ENCODE results near the gene MAP3K13.
"Not testable (repeated sequence)": the region's sequence is repeated elsewhere in the genome, so short reads cannot be mapped to it uniquely, and the experiment has no call there.

MAP3K13 gene

GRCh38 chr3:185460719-185461350 lies 97.9 kb downstream of the MAP3K13 start:
- DNase-seq, result no peak

DNA sequence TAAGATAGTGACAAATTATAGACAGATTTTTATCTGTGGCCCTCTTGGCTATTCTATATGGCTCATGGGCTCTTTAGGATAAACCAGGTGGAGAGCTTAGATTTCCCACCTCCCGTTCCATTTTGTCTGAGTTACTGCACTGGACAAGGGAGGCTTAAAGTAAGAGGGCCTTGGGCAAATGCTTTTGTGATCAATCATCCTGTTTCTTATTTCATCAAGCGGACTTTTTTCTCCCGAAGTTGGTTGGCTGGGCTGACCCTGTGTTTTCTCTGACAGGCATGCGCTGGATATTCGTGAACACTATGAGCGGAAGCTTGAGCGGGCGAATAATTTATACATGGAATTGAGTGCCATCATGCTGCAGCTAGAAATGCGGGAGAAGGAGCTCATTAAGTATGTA lies 102.5 kb downstream of the MAP3K13 start:
- DNase-seq, result no peak

DNA sequence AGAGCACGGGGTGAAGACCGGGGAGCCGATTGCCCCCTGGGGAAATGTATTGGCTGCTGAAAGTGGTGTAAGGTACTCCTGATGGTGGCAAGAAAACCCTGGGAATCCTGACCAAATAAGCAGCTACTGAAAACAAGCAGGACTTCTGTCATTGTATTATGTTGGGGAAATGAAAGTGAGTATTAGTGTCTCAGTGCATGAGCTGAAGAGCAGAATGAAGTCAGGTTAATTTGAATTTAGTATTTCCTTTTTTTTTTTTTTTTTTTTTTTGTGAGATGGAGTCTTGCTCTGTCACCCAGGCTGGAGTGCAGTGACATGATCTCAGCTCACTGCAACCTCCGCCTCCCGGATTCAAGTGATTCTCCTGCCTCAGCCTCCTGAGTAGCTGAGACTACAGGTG lies 103.2 kb downstream of the MAP3K13 start:
- DNase-seq, result not testable (repeated sequence)

DNA sequence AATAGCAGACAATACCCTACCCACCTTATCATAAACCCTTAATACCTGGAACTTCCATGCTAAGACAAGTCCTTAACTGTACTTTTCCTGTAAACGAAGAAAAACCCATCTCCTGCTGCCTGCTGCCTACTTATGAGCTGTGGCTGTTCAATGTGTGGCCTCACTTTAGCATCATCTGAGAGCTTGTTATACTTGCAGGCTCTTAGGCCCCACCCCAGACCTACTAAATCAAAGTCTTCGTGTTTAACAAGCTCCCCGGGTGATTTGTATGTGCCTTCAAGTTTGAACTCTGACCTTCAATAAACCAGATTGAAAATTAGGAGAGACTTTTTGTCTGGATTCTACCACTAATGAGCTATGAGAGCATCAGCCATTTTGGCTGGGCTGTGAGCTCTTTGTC lies 106.6 kb downstream of the MAP3K13 start:
- DNase-seq, result no peak

DNA sequence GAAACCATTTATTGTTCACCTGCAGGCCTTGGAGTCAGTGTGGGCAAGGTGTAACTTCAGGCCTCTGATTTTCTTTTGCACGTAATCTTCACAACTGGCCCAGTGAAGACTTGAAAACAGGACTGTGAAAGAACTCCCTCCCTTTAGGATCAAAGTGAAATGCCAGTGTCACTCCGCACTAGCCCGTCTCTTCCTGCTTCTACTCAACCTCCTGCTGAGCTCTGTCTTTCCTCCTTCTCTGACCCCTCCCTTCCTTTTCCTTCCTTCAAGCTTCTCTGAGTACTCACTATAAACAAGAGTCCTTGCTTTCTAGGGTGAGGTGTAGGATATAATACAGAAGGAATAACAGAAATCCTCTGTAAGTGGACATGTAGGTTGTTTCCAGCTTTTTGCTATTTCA lies 107.4 kb downstream of the MAP3K13 start:
- no peak for DNase-seq

GRCh38 chr3:185473290-185473815 lies 110.4 kb downstream of the MAP3K13 start:
- no peak for DNase-seq

DNA sequence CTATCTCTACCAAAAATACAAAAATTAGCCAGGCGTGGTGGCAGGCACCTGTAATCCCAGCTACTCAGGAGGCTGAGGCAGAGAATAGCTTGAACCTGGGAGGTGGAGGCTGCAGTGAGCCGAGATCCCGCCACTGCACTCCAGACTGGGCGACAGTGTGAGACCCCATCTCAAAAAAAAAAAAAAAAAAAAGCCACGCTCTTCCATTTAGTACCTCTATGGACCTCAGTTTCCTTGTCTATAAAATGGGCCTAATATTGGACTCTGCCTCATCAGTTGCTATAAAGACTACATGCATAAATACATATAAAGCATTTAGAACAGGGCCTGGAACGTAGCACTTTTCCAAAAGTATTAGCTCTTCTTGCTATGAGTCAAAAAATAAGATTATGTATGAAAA lies 112.0 kb downstream of the MAP3K13 start:
- DNase-seq, result not testable (repeated sequence)

DNA sequence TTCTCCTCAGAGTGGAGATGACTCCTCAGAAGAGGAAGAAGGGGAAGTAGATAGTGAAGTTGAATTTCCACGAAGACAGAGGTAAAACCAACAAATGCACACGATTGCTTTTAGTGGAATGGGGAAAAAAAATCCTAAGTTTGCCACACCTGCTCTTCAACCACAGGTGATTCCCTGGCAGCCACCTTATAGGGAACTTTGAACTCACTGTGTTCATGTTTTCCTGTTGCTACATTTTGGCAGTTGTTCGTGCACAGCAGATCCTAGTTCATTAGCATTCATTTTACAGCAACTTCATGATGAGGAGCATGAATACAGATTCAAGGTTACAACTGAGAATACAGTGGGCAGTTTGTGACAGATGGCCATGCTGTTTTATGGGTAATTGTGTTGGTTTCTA lies 114.4 kb downstream of the MAP3K13 start:
- no peak for DNase-seq

DNA sequence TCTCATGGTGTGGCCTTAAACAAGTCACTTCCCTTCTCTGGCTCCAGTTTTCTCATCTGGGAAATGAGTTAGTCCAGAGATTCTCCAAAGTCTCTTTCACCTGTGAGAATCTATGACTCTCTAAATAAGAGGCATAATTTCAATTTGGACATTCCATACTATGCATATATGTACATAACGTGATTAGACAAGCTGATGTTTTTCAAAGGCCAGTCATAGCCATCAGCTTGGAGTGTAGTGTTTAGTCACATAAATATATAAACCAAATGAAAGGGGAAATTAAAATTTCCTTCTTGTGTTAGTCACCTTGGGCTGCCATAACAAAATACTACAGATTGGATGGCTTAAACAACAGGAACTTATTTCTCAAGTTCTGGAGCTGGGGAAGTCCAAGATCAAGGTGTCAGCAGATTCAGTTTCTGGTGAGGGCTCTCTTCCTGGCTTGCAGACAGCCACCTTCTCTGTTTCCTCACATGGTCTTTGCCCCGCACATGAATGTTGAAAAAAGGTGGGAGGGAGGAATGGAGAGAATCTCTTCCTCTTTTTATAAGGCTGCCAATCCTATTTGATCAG lies 116.5 kb downstream of the MAP3K13 start:
- DNase-seq, result no peak

GRCh38 chr3:185484296-185484695 lies 121.4 kb downstream of the MAP3K13 start:
- DNase-seq, result no peak

GRCh38 chr3:185486394-185486793 lies 123.5 kb downstream of the MAP3K13 start:
- no peak for DNase-seq

GRCh38 chr3:185488465-185488864 lies 125.5 kb downstream of the MAP3K13 start:
- no peak for DNase-seq

- DNase-seq, result no peak
These were observed 126.5 kb downstream of the MAP3K13 start for GRCh38 chr3:185489462-185489861.

GRCh38 chr3:185490241-185490640 lies 127.3 kb downstream of the MAP3K13 start:
- DNase-seq, result no peak

DNA sequence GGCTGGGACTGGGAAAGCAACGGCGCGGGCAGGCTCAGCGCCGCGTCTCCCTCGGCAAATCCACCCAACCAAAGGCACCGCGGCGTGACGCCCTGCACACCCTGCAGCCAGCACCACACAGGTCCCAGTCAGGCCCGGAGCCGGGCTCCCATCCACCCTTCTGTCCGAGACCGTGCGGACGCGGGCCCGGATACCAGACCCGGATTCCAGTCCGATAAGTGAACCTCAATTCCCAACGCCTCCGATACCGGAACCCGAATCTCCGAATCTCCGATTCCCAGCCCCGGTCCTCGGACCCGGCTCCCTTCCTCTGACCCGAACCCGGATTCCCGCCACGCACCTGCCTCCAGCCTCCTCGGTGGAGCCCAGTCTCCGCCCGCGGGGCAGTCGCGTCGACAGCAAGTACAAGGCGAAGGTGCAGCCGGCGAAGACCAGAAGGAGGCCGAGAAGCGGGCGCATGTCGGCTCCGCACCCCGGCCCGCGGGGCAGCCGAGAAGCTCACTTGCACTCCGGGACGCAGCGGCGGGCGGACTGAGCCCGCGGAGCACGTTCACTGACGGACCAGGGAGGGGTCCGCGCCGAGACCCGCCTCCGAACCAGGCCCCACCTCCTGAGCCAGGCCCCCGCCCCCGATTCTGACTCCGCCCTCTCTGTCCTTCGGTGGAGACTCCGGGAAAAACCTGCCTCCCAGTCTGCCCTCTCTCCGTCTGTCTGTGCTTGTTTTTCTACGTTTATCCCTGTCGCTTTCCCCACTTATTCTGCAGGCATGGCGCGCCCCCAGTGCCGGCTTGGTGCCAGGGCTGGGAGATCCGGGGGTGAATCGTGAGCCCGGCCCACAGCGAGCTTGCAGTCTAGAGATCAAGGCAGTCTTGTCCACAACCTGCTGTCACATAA lies 135.8 kb downstream of the MAP3K13 start, which contains the start of gene TMEM41A:
TSS of gene TMEM41A (minus strand) at position 533 of the 894 bp plus-strand sequence. CDS start at position 459, 74 bp downstream.
- DNase-seq, result peak; percentile 83

GRCh38 chr3:185502987-185503386 lies 140.1 kb downstream of the MAP3K13 start:
- DNase-seq, result no peak

GRCh38 chr3:185503521-185503920 lies 140.6 kb downstream of the MAP3K13 start:
- no peak for DNase-seq

GRCh38 chr3:185504636-185505035 lies 141.7 kb downstream of the MAP3K13 start:
- no peak for DNase-seq

DNA sequence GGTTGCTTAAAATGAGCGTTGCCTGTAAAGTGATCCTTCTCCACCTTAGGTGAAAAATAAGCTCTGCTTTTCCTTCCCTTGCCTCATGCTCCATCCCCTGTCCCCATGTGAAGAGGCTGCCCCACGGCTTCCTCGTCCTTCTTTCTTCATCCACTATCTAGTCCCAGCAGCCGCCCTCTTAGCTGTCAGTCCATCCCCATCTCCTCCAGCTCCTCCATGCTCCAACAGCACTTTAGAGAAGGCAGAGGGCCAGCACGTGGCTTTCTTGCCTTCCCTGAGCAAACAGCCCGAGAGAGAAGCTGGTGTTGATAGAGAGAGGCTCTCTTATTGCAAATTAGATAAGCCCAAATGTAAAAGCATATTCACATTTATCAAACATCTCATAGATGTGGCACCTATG lies 144.9 kb downstream of the MAP3K13 start:
- no peak for DNase-seq

DNA sequence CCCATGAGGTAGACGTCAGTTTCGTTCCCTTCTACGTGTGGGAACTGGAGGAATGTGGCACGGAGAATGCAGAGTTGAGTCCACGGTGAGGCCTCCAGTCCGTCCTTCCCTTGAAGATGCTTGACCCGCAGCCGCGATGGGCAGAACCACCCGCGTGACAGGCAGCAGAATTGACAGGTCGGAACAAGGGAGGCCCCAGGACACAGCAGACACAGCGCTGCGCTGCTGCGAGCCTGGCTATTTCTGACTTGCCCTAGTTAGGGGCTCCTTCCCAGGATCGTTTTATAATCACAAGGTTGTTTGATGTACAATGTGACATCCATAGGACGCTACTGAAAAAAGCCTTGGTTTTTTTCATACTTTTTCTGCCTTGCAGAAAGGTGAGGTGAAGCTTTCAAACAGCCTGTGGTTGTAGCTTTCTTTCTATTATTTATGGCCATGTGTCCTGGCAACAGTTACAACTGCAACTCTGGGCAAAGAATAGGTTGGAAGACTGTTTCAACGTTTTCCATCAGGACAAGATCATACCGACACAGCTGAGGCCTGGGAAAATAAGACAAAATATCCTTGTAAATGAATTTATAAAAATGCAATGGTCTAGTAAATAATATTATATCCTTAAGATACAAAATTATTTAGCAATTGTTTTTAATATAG lies 145.5 kb downstream of the MAP3K13 start:
- DNase-seq, result no peak

- no peak for DNase-seq
These were observed 148.8 kb downstream of the MAP3K13 start for GRCh38 chr3:185511711-185512110.

- DNase-seq, result no peak
These were observed 154.6 kb downstream of the MAP3K13 start for GRCh38 chr3:185517387-185518130.
